WTC11 (cell line): ENCODE results near the gene FNDC7. TPM values are rescaled to one million over a fixed set of nuclear protein-coding genes. Genes with fewer than 3 reads are reported as not detected.

Experiments used
- AFF4 ChIP-seq: sonication (generic); formaldehyde crosslinking; IDR thresholded peaks from 2 replicates; pipeline ENCODE4 v1.8.1; 2023; ENCODE audit warnings: mild to moderate bottlenecking, missing genetic modification reagents, borderline replicate concordance
- AR ChIP-seq: fragments of 250-450 bp; sonication (Bioruptor Pico); IDR thresholded peaks from 2 replicates; pipeline ENCODE4 v1.9.0; 2021; ENCODE audit warnings: mild to moderate bottlenecking
- CBFB ChIP-seq: sonication (generic); formaldehyde crosslinking; IDR thresholded peaks from 2 replicates; pipeline ENCODE4 v1.8.1; 2022; ENCODE audit warnings: mild to moderate bottlenecking, low read depth, missing genetic modification reagents
- E2F4 ChIP-seq: sonication (generic); formaldehyde crosslinking; IDR thresholded peaks from 2 replicates; pipeline ENCODE4 v1.8.1; 2022; ENCODE audit warnings: low read depth, mild to moderate bottlenecking, moderate library complexity, missing genetic modification reagents, borderline replicate concordance
- E2F5 ChIP-seq: sonication (generic); formaldehyde crosslinking; IDR thresholded peaks from 2 replicates; pipeline ENCODE4 v1.8.1; 2022; ENCODE audit warnings: mild to moderate bottlenecking, moderate library complexity, missing genetic modification reagents
- ELF4 ChIP-seq: sonication (generic); formaldehyde crosslinking; IDR thresholded peaks from 2 replicates; pipeline ENCODE4 v1.8.1; 2022; ENCODE audit warnings: low read depth, mild to moderate bottlenecking, moderate library complexity, missing genetic modification reagents
- ESRRA ChIP-seq: sonication (generic); formaldehyde crosslinking; IDR thresholded peaks from 2 replicates; pipeline ENCODE4 v1.8.1; 2022; ENCODE audit warnings: mild to moderate bottlenecking, missing genetic modification reagents, borderline replicate concordance
- ETV6 ChIP-seq: sonication (generic); formaldehyde crosslinking; IDR thresholded peaks from 2 replicates; pipeline ENCODE4 v1.8.1; 2022; ENCODE audit warnings: mild to moderate bottlenecking, missing genetic modification reagents
- FOXJ3 ChIP-seq: sonication (generic); formaldehyde crosslinking; IDR thresholded peaks from 2 replicates; pipeline ENCODE4 v1.9.0; 2021; ENCODE audit warnings: missing genetic modification reagents, mild to moderate bottlenecking, borderline replicate concordance
- FOXK1 ChIP-seq: sonication (generic); formaldehyde crosslinking; IDR thresholded peaks from 2 replicates; pipeline ENCODE4 v1.8.0; 2022; ENCODE audit warnings: mild to moderate bottlenecking, moderate library complexity, missing genetic modification reagents
- IRF2 ChIP-seq: sonication (generic); formaldehyde crosslinking; IDR thresholded peaks from 2 replicates; pipeline ENCODE4 v1.8.0; 2022; ENCODE audit warnings: low read depth, missing genetic modification reagents, borderline replicate concordance
- JAZF1 ChIP-seq: fragments of 250-450 bp; sonication (Bioruptor Pico); IDR thresholded peaks from 2 replicates; pipeline ENCODE4 v1.9.0; 2021; ENCODE audit warnings: moderate library complexity, mild to moderate bottlenecking, inconsistent platforms
- KAT7 ChIP-seq: sonication (generic); formaldehyde crosslinking; IDR thresholded peaks from 2 replicates; pipeline ENCODE4 v1.8.1; 2023; ENCODE audit warnings: missing genetic modification reagents, mild to moderate bottlenecking, borderline replicate concordance
- NR1H2 ChIP-seq: sonication (generic); formaldehyde crosslinking; IDR thresholded peaks from 2 replicates; pipeline ENCODE4 v1.9.0; 2021; ENCODE audit warnings: mild to moderate bottlenecking, moderate library complexity, missing genetic modification reagents
- NR2C2 ChIP-seq: sonication (generic); formaldehyde crosslinking; IDR thresholded peaks from 2 replicates; pipeline ENCODE4 v1.8.0; 2022; ENCODE audit warnings: mild to moderate bottlenecking, missing genetic modification reagents
- PRRX2 ChIP-seq: fragments of 250-450 bp; sonication (Bioruptor Pico); IDR thresholded peaks from 2 replicates; pipeline ENCODE4 v1.8.0; 2021; ENCODE audit warnings: mild to moderate bottlenecking
- SMAD4 ChIP-seq: sonication (generic); formaldehyde crosslinking; IDR thresholded peaks from 2 replicates; pipeline ENCODE4 v1.8.0; 2022; ENCODE audit warnings: mild to moderate bottlenecking, missing genetic modification reagents
- SOX15 ChIP-seq: fragments of 250-450 bp; sonication (Bioruptor Pico); IDR thresholded peaks from 2 replicates; pipeline ENCODE4 v1.9.0; 2021; ENCODE audit warnings: mild to moderate bottlenecking
- TEAD4 ChIP-seq: sonication (generic); formaldehyde crosslinking; IDR thresholded peaks from 2 replicates; pipeline ENCODE4 v1.8.0; 2022; ENCODE audit warnings: mild to moderate bottlenecking, missing genetic modification reagents
- ZBTB21 ChIP-seq: sonication (generic); formaldehyde crosslinking; IDR thresholded peaks from 2 replicates; pipeline ENCODE4 v1.8.1; 2023; ENCODE audit warnings: mild to moderate bottlenecking, missing genetic modification reagents, borderline replicate concordance
- ZNF121 ChIP-seq: sonication (generic); formaldehyde crosslinking; IDR thresholded peaks from 2 replicates; pipeline ENCODE4 v1.8.0; 2023; ENCODE audit warnings: missing genetic modification reagents
- ZNF219 ChIP-seq: sonication (generic); formaldehyde crosslinking; IDR thresholded peaks from 2 replicates; pipeline ENCODE4 v1.8.0; 2023; ENCODE audit warnings: missing genetic modification reagents, mild to moderate bottlenecking, borderline replicate concordance
- ZNF232 ChIP-seq: sonication (generic); formaldehyde crosslinking; IDR thresholded peaks from 2 replicates; pipeline ENCODE4 v1.8.0; 2022; ENCODE audit warnings: mild to moderate bottlenecking, missing genetic modification reagents
- ZNF263 ChIP-seq: sonication (generic); formaldehyde crosslinking; IDR thresholded peaks from 2 replicates; pipeline ENCODE4 v1.8.1; 2022; ENCODE audit warnings: low read depth, mild to moderate bottlenecking, moderate library complexity, missing genetic modification reagents
- ZNF317 ChIP-seq: sonication (generic); formaldehyde crosslinking; IDR thresholded peaks from 2 replicates; pipeline ENCODE4 v1.8.1; 2023; ENCODE audit warnings: low read depth, mild to moderate bottlenecking, moderate library complexity, missing genetic modification reagents, borderline replicate concordance
- ZNF423 ChIP-seq: fragments of 250-450 bp; sonication (Bioruptor Pico); IDR thresholded peaks from 2 replicates; pipeline ENCODE4 v2.1.2; 2022; ENCODE audit warnings: mild to moderate bottlenecking, moderate library complexity
- total RNA-seq: library from RNA; stranded (reverse); gene quantifications from 3 replicates; pipeline ENCODE4 v1.2.3, GENCODE V29; 2021
- TF ChIP-seq, protein P1 (sequence below): sonication (generic); formaldehyde crosslinking; IDR thresholded peaks from 2 replicates; pipeline ENCODE4 v1.8.0; 2023; ENCODE audit warnings: missing genetic modification reagents, mild to moderate bottlenecking, borderline replicate concordance

Gene FNDC7
- total RNA-seq, 1 experiment from 2014 or later: 0.28 TPM

DNA sequence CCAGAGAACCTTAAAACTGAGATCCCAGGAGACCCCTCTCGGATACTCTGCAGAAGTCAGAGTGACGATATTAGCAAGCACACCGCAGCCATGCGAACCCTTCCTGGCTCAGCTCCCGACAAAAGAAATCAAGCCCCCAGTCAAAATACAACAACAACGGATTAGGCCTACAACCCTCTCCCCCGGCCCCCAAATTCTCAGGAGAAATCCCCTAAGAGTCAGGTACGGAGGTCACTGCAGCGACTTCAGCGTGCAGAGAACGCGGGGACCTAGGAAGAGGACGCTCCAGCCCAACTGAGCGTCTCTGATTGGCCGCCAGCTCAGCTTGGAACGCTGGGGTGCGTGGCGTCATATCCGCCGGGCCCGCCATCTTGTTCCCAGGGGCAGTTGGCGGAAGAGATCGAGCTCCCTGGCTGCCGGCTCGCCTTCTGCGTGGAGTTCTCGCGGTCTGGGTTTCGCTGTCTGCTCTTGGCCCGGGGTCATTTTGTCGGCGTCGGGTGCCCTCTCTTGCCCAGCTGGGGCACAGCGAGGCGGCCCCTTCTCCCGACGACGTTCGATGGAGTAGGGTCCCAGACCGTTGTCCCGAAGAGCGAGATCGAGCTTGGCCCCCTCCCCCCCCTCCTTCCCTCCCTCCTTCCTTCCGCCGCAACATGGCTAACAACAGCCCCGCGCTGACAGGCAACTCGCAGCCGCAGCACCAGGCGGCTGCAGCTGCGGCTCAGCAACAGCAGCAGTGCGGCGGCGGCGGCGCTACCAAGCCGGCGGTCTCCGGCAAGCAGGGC, 20.6 kb upstream of the FNDC7 start, which contains the start of gene PRPF38B (continued):
- no peak for TF ChIP-seq NR1H2 (CRISPR knock-in tag)
- TF ChIP-seq ETV6 (CRISPR knock-in tag): peak; percentile 83
- no peak for TF ChIP-seq JAZF1
- TF ChIP-seq IRF2 (CRISPR knock-in tag): no peak
- TF ChIP-seq ZNF232 (CRISPR knock-in tag): peak; percentile 82
- no peak for TF ChIP-seq ESRRA (CRISPR knock-in tag)
- TF ChIP-seq ZNF317 (CRISPR knock-in tag): no peak
- TF ChIP-seq, protein P1, sequence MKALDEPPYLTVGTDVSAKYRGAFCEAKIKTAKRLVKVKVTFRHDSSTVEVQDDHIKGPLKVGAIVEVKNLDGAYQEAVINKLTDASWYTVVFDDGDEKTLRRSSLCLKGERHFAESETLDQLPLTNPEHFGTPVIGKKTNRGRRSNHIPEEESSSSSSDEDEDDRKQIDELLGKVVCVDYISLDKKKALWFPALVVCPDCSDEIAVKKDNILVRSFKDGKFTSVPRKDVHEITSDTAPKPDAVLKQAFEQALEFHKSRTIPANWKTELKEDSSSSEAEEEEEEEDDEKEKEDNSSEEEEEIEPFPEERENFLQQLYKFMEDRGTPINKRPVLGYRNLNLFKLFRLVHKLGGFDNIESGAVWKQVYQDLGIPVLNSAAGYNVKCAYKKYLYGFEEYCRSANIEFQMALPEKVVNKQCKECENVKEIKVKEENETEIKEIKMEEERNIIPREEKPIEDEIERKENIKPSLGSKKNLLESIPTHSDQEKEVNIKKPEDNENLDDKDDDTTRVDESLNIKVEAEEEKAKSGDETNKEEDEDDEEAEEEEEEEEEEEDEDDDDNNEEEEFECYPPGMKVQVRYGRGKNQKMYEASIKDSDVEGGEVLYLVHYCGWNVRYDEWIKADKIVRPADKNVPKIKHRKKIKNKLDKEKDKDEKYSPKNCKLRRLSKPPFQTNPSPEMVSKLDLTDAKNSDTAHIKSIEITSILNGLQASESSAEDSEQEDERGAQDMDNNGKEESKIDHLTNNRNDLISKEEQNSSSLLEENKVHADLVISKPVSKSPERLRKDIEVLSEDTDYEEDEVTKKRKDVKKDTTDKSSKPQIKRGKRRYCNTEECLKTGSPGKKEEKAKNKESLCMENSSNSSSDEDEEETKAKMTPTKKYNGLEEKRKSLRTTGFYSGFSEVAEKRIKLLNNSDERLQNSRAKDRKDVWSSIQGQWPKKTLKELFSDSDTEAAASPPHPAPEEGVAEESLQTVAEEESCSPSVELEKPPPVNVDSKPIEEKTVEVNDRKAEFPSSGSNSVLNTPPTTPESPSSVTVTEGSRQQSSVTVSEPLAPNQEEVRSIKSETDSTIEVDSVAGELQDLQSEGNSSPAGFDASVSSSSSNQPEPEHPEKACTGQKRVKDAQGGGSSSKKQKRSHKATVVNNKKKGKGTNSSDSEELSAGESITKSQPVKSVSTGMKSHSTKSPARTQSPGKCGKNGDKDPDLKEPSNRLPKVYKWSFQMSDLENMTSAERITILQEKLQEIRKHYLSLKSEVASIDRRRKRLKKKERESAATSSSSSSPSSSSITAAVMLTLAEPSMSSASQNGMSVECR (CRISPR knock-in tag): peak; percentile 87; the same call in 1 of the 2 replicates
- no peak for TF ChIP-seq SOX15 (CRISPR knock-in tag)
- TF ChIP-seq CBFB: no peak
- TF ChIP-seq FOXK1 (CRISPR knock-in tag): peak; percentile 77; the same call in 1 of the 2 replicates
- TF ChIP-seq SMAD4 (CRISPR knock-in tag): no peak
- TF ChIP-seq ZNF423 (CRISPR knock-in tag): no peak
- TF ChIP-seq ELF4 (CRISPR knock-in tag): no peak
- no peak for TF ChIP-seq NR2C2
- no peak; the same call in 1 of the 2 replicates for TF ChIP-seq ZNF219 (CRISPR knock-in tag)
- TF ChIP-seq FOXJ3 (CRISPR knock-in tag): no peak
- TF ChIP-seq E2F4: no peak
- TF ChIP-seq AR (CRISPR knock-in tag): no peak
- no peak for TF ChIP-seq AFF4 (CRISPR knock-in tag)
- TF ChIP-seq ZNF263 (CRISPR knock-in tag): no peak
- no peak for TF ChIP-seq ZNF121
- no peak for TF ChIP-seq PRRX2 (CRISPR knock-in tag)
- TF ChIP-seq KAT7: 0 out of 2 replicates have a peak, but pooled peaks have one; percentile 46
- peak; percentile 67 for TF ChIP-seq TEAD4 (CRISPR knock-in tag)
- no peak; the same call in 1 of the 2 replicates for TF ChIP-seq E2F5
- TF ChIP-seq ZBTB21 (CRISPR knock-in tag): no peak
